ACC112 (cell line): ENCODE results near the gene RIMS1.

ENCODE experiments used
- H2AFZ ChIP-seq: fragments of 200-600 bp; sonication (generic); one replicate; pipeline ENCODE4 v1.6.0; 2017; ENCODE audit warnings: antibody characterized with exemption, low read length; ENCODE audit not compliant: unreplicated experiment
- H3K27ac ChIP-seq: fragments of 200-600 bp; sonication (generic); 2 replicates; pipeline ENCODE4 v1.5.1; 2014; ENCODE audit warnings: low read depth, mild to moderate bottlenecking, antibody characterized with exemption, low read length, moderate library complexity
- H3K27me3 ChIP-seq: fragments of 200-600 bp; sonication (generic); 2 replicates; pipeline ENCODE4 v1.6.1; 2014; ENCODE audit warnings: mild to moderate bottlenecking, antibody characterized with exemption, low read length, moderate library complexity, mixed read lengths; ENCODE audit not compliant: insufficient read depth
- H3K36me3 ChIP-seq: fragments of 200-600 bp; sonication (generic); 2 replicates; pipeline ENCODE4 v1.6.1; 2016; ENCODE audit warnings: mild to moderate bottlenecking, antibody characterized with exemption, low read length, moderate library complexity, mixed read lengths; ENCODE audit not compliant: insufficient read depth
- H3K4me1 ChIP-seq: fragments of 200-600 bp; sonication (generic); one replicate; pipeline ENCODE4 v1.6.1; 2016; ENCODE audit warnings: low read length, mixed read lengths; ENCODE audit not compliant: insufficient read depth, unreplicated experiment, control insufficient read depth
- H3K4me3 ChIP-seq: fragments of 200-600 bp; sonication (generic); 2 replicates; pipeline ENCODE4 v1.5.1; 2014; ENCODE audit warnings: mild to moderate bottlenecking, low read depth, low read length
- H3K79me2 ChIP-seq: fragments of 200-600 bp; sonication (generic); one replicate; pipeline ENCODE4 v1.6.0; 2016; ENCODE audit warnings: low read length; ENCODE audit not compliant: control insufficient read depth, unreplicated experiment, insufficient read depth

Gene RIMS1

DNA sequence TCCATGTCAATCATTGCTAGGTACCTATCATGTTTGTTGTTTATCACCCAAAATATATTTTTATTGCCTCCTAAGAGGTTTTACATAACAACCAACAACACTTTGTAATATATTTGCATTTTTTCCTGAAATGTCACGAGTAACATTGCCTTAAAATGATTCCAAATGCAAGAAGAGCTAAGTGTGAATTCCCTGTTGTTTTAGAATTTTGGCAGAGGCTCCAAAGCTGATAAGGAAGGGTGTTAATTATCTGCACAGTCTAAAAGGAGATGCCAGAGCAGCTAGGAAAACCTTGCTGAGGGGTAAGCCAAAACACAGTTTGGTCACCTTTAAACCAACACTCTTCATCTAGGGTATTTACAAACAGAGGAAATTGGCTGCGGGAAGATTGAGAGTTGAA, 533.6 kb downstream of the RIMS1 start:
- H3K4me1 ChIP-seq: no peaks in the 10 kb centered on the region
- H3K79me2 ChIP-seq: no peaks in the 10 kb centered on the region
- H2AFZ ChIP-seq: no peak overlapping the region
- H3K4me3 ChIP-seq: no peak overlapping the region
- H3K27ac ChIP-seq: no peak overlapping the region
- H3K27me3 ChIP-seq: no peaks in the 10 kb centered on the region
- no peaks in the 10 kb centered on the region for H3K36me3 ChIP-seq

DNA sequence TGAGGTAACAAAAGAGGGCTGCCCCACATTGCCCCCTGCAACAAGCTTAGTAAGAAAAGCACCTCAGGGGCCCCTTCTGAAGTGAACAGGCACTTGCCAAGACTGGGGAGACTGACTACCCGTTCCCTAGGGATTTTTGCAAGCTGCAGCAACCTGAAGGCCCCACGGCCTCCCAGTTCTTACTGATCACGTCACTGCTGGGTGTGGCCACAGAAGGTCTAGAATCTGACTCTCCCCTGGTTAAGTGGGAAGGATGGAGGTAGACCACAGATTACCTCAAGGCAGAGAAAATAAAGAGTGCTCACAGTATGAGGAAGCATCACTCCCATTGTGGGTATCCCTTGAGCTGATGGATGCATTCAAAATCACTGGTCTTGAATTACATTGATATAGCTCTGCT, 534.1 kb downstream of the RIMS1 start:
- no peak overlapping the region for H2AFZ ChIP-seq

GRCh38 chr6:72421387-72421786, 535.0 kb downstream of the RIMS1 start:
- Histone ChIP-seq H3K4me1 (peaks cover 7% of the 10 kb centered on the region), H3K27me3 (no peaks in the 10 kb centered on the region), H3K79me2 (no peaks in the 10 kb centered on the region), H2AFZ (no peak overlapping the region), H3K27ac (no peak overlapping the region), H3K4me3 (no peak overlapping the region), H3K36me3 (no peaks in the 10 kb centered on the region)

More for the DNA sequence above, 534.1 kb downstream of the RIMS1 start:
- no peak overlapping the region for H3K27ac ChIP-seq
- H3K4me1 ChIP-seq: peaks cover 3% of the 10 kb centered on the region
- no peaks in the 10 kb centered on the region for H3K27me3 ChIP-seq
- H3K79me2 ChIP-seq: no peaks in the 10 kb centered on the region
- H3K36me3 ChIP-seq: no peaks in the 10 kb centered on the region
- no peak overlapping the region for H3K4me3 ChIP-seq

DNA sequence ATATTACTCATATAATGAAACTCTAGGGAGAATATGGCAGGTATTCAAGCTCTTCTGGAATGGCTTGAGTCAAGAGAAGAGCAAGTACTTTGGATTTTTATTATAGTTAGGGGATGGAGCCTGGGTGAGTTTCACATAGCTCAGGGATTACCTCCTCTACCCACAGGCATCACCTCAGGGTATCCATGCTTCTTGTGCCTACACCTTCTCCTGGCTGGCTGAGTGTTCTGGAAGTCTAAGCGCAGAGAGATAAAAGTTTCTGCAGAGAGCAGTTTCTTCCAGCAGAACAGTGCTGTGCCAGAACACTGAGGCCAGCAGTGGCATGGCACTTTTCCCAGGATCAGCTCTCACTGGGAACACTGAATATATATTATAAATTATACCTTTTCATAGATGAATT, 535.8 kb downstream of the RIMS1 start:
- no peak overlapping the region for H3K27ac ChIP-seq
- H3K79me2 ChIP-seq: no peaks in the 10 kb centered on the region
- peaks cover 7% of the 10 kb centered on the region for H3K4me1 ChIP-seq
- H3K4me3 ChIP-seq: no peak overlapping the region
- no peaks in the 10 kb centered on the region for H3K27me3 ChIP-seq
- H2AFZ ChIP-seq: no peak overlapping the region
- no peaks in the 10 kb centered on the region for H3K36me3 ChIP-seq

- H3K27me3 ChIP-seq: no peaks in the 10 kb centered on the region
- H3K36me3 ChIP-seq: no peaks in the 10 kb centered on the region
- peaks cover 7% of the 10 kb centered on the region for H3K4me1 ChIP-seq
- H3K79me2 ChIP-seq: no peaks in the 10 kb centered on the region
- H3K27ac ChIP-seq: no peak overlapping the region
- no peak overlapping the region for H2AFZ ChIP-seq
- no peak overlapping the region for H3K4me3 ChIP-seq
Measured at GRCh38 chr6:72424476-72424875, 538.1 kb downstream of the RIMS1 start.

GRCh38 chr6:72425003-72425681, 538.8 kb downstream of the RIMS1 start:
- H3K4me3 ChIP-seq: no peak overlapping the region

DNA sequence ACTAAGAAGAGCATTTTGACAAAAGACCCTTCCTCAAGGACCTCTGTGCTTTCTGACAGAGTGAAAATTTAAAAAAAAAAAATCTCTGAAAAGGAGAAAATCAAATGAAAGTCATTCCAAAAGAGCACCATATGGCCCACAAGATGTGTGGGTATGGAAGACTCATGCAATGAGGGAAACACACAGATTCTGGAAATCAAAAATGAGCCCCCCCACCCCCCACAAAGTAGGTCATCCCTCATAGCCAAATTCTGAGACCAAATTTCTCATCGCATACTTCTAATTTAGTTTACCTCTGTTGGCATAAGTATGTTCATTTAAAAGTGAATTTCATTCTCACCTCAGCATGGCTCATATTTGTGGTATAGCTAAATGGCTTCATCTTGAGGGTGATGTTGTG, 554.3 kb downstream of the RIMS1 start:
- no peak overlapping the region for H3K4me3 ChIP-seq
- H3K27me3 ChIP-seq: no peaks in the 10 kb centered on the region
- H3K79me2 ChIP-seq: no peaks in the 10 kb centered on the region
- no peaks in the 10 kb centered on the region for H3K4me1 ChIP-seq
- H3K27ac ChIP-seq: no peak overlapping the region
- no peak overlapping the region for H2AFZ ChIP-seq
- H3K36me3 ChIP-seq: no peaks in the 10 kb centered on the region

More at GRCh38 chr6:72425003-72425681, 538.8 kb downstream of the RIMS1 start:
- H3K27me3 ChIP-seq: no peaks in the 10 kb centered on the region
- no peaks in the 10 kb centered on the region for H3K79me2 ChIP-seq
- H3K27ac ChIP-seq: no peak overlapping the region
- no peaks in the 10 kb centered on the region for H3K36me3 ChIP-seq
- peaks cover 7% of the 10 kb centered on the region for H3K4me1 ChIP-seq
- H2AFZ ChIP-seq: no peak overlapping the region

DNA sequence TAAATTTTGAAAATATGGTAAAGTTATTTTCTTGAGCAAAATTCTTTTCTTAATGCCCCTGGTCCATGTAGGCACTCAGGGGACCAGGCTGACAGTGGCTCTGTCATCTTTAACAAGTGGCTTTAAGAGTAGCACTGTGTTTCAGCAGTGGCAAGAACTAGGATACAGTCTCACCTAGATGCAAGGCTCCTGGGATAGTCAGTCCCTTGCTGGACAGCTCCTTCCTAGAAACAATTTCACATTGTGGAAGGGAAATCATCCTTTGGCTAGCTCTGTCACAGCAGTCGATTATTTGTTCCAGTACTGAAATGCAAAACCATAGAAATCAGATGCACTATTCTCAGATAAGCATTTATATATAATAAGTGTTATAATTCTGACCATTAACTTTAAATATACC, 560.1 kb downstream of the RIMS1 start:
- H3K79me2 ChIP-seq: no peaks in the 10 kb centered on the region
- H3K4me1 ChIP-seq: no peaks in the 10 kb centered on the region
- no peak overlapping the region for H2AFZ ChIP-seq
- H3K4me3 ChIP-seq: no peak overlapping the region
- H3K27me3 ChIP-seq: no peaks in the 10 kb centered on the region
- no peaks in the 10 kb centered on the region for H3K36me3 ChIP-seq
- no peak overlapping the region for H3K27ac ChIP-seq
